PC-9 (cell line): ENCODE results near the gene AXIN2. TPM values are rescaled to one million over a fixed set of nuclear protein-coding genes. Genes with fewer than 3 reads are reported as not detected.
"Not testable (repeated sequence)": the region's sequence is repeated elsewhere in the genome, so short reads cannot be mapped to it uniquely, and the experiment has no call there.

Experiments
- BruUV-seq: library from RNA; stranded (reverse); fragments of 400-500 nt; replicated peaks from 2 replicates; lab custom pipeline; 2021; lab: Mats Ljungman, UMichigan
- CTCF ChIA-PET: fragments of 300-600 bp; sonication (Branson Sonifier 250); formaldehyde crosslinking; loops from one replicate; lab custom pipeline; 2022; ENCODE audit warnings: antibody characterized with exemption; lab: Charles Lee
- POLR2A ChIA-PET: fragments of 300-600 bp; sonication (Branson Sonifier 250); formaldehyde crosslinking; loops from one replicate; lab custom pipeline; 2022; ENCODE audit warnings: antibody characterized with exemption; ENCODE audit not compliant: unreplicated experiment; lab: Charles Lee
- DNase-seq, 2 experiments: peaks; one replicate each; pipeline versions ENCODE4 v3.0.0 to v3.0.0-alpha.2; 2015 to 2022; ENCODE audit warnings: mixed read lengths in 1 of 2
- H2AFZ ChIP-seq: fragments of 200-600 bp; sonication (generic); 2 replicates; pipeline ENCODE4 v1.8.1; 2017; ENCODE audit warnings: antibody characterized with exemption
- H3F3A ChIP-seq: fragments of 200-600 bp; sonication (generic); 2 replicates; pipeline ENCODE4 v1.8.1; 2017; ENCODE audit warnings: antibody characterized with exemption, mild to moderate bottlenecking, low read depth; ENCODE audit not compliant: insufficient read depth
- H3K27ac ChIP-seq: fragments of 200-600 bp; sonication (generic); 2 replicates; pipeline ENCODE4 v1.6.1; 2016; ENCODE audit warnings: mixed run types
- H3K27me3 ChIP-seq: fragments of 200-600 bp; sonication (generic); 2 replicates; pipeline ENCODE4 v1.6.1; 2016; ENCODE audit warnings: low read depth, mixed run types; ENCODE audit not compliant: insufficient read depth
- H3K36me3 ChIP-seq: fragments of 200-600 bp; sonication (generic); 2 replicates; pipeline ENCODE4 v1.6.1; 2016; ENCODE audit warnings: low read depth, mixed run types
- H3K4me1 ChIP-seq: fragments of 200-600 bp; sonication (generic); replicated peaks from 2 replicates; pipeline ENCODE4 v1.6.1; 2016; ENCODE audit warnings: mixed run types; ENCODE audit not compliant: insufficient read depth
- H3K4me2 ChIP-seq: fragments of 200-600 bp; sonication (generic); 2 replicates; pipeline ENCODE4 v1.6.1; 2017; ENCODE audit warnings: mixed run types
- H3K4me3 ChIP-seq: fragments of 200-600 bp; sonication (generic); 2 replicates; pipeline ENCODE4 v1.6.1; 2016; ENCODE audit warnings: mixed run types
- H3K79me2 ChIP-seq: fragments of 200-600 bp; sonication (generic); 2 replicates; pipeline ENCODE4 v1.6.1; 2017; ENCODE audit warnings: low read depth, mixed run types
- H3K9me2 ChIP-seq: fragments of 200-600 bp; sonication (generic); 2 replicates; pipeline ENCODE4 v1.8.1; 2017; ENCODE audit warnings: mild to moderate bottlenecking; ENCODE audit not compliant: insufficient read depth
- H3K9me3 ChIP-seq: fragments of 200-600 bp; sonication (generic); 2 replicates; pipeline ENCODE4 v1.8.1; 2016; ENCODE audit warnings: low read depth; ENCODE audit not compliant: insufficient read depth
- H4K20me1 ChIP-seq: fragments of 200-600 bp; sonication (generic); 2 replicates; pipeline ENCODE4 v1.8.1; 2017; ENCODE audit not compliant: insufficient read depth
- CTCF ChIP-seq: fragments of 200-600 bp; sonication (generic); conservative IDR thresholded peaks from 2 replicates; pipeline ENCODE4 v1.6.1; 2017; ENCODE audit warnings: mixed run types, antibody characterized with exemption, mild to moderate bottlenecking, moderate library complexity
- EZH2 ChIP-seq: fragments of 200-600 bp; sonication (generic); IDR thresholded peaks from 2 replicates; pipeline ENCODE4 v1.8.0; 2017; ENCODE audit warnings: antibody characterized with exemption, low read depth
- intact Hi-C: fragments of 100-400 bp; cut with micrococcal nuclease; formaldehyde crosslinking; loops from one replicate; pipeline ENCODE4 v1.10.0; 2022; ENCODE audit not compliant: unreplicated experiment
- total RNA-seq: library from RNA; stranded (reverse); gene quantifications from 2 replicates; pipeline ENCODE4 v1.2.3, GENCODE V29; 2021

The AXIN2 gene
- total RNA-seq, 1 experiment from 2014 or later: 0.24 TPM

GRCh38 chr17:65487161-65487560 is 74.3 kb downstream of the AXIN2 start:
- Histone ChIP-seq H3K27me3 (no peaks in the 10 kb centered on the region), H3K36me3 (no peaks in the 10 kb centered on the region), H3F3A (no peaks in the 10 kb centered on the region), H4K20me1 (no peaks in the 10 kb centered on the region), H3K4me3 (no peak overlapping the region), H2AFZ (no peak overlapping the region), H3K27ac (no peak overlapping the region), H3K79me2 (no peaks in the 10 kb centered on the region), H3K9me3 (no peaks in the 10 kb centered on the region), H3K4me2 (no peak overlapping the region), H3K4me1 (no peaks in the 10 kb centered on the region), H3K9me2 (no peaks in the 10 kb centered on the region)
- ChIA-PET CTCF (no interaction called here), POLR2A (no interaction called here)
- DNase-seq: no peak
- BruUV-seq: no TSS peak
- intact Hi-C loops: no loop called here
- TF ChIP-seq CTCF: no peak

GRCh38 chr17:65485388-65486299 is 75.8 kb downstream of the AXIN2 start:
- no peak for DNase-seq
- no peaks in the 10 kb centered on the region for H3K9me2 ChIP-seq
- H3F3A ChIP-seq: no peaks in the 10 kb centered on the region
- H3K27me3 ChIP-seq: no peaks in the 10 kb centered on the region
- no peaks in the 10 kb centered on the region for H3K9me3 ChIP-seq
- intact Hi-C loops: no loop called here
- no peak overlapping the region for H2AFZ ChIP-seq
- no TSS peak for BruUV-seq
- H3K4me2 ChIP-seq: no peak overlapping the region
- H3K27ac ChIP-seq: no peak overlapping the region
- no peaks in the 10 kb centered on the region for H3K4me1 ChIP-seq
- no peaks in the 10 kb centered on the region for H4K20me1 ChIP-seq
- no peaks in the 10 kb centered on the region for H3K79me2 ChIP-seq
- ChIA-PET CTCF (no interaction called here), POLR2A (no interaction called here)
- no peak overlapping the region for H3K4me3 ChIP-seq
- H3K36me3 ChIP-seq: no peaks in the 10 kb centered on the region
- TF ChIP-seq EZH2 (no peak), CTCF (no peak)

GRCh38 chr17:65484405-65484804 is 77.0 kb downstream of the AXIN2 start:
- CTCF ChIA-PET, intact Hi-C loops, DNase-seq, H3K9me3 ChIP-seq, H3K4me1 ChIP-seq, H3K9me2 ChIP-seq, H3K79me2 ChIP-seq, H3K27me3 ChIP-seq, BruUV-seq, POLR2A ChIA-PET, H2AFZ ChIP-seq, H3F3A ChIP-seq, H4K20me1 ChIP-seq, H3K27ac ChIP-seq, H3K4me3 ChIP-seq, H3K36me3 ChIP-seq, H3K4me2 ChIP-seq: not testable (repeated sequence)
